WTC11 (cell line): ENCODE results near the gene RBM26.
A peak's percentile ranks its signal among the peaks of the same experiment; 100 is the strongest.

Experiments used
- E2F1 ChIP-seq: sonication (generic); formaldehyde crosslinking; IDR thresholded peaks from 2 replicates; pipeline ENCODE4 v1.8.0; 2022; ENCODE audit warnings: mild to moderate bottlenecking, missing genetic modification reagents
- EMX1 ChIP-seq: fragments of 250-450 bp; sonication (Bioruptor Pico); IDR thresholded peaks from 2 replicates; pipeline ENCODE4 v1.8.0; 2021; ENCODE audit warnings: mild to moderate bottlenecking
- ESRRA ChIP-seq: sonication (generic); formaldehyde crosslinking; IDR thresholded peaks from 2 replicates; pipeline ENCODE4 v1.8.1; 2022; ENCODE audit warnings: mild to moderate bottlenecking, missing genetic modification reagents, borderline replicate concordance
- MAX ChIP-seq: sonication (generic); formaldehyde crosslinking; IDR thresholded peaks from 2 replicates; pipeline ENCODE4 v1.8.0; 2022; ENCODE audit warnings: mild to moderate bottlenecking, missing genetic modification reagents
- NFE2L1 ChIP-seq: sonication (generic); formaldehyde crosslinking; IDR thresholded peaks from 2 replicates; pipeline ENCODE4 v1.8.1; 2023; ENCODE audit warnings: missing genetic modification reagents
- STAT6 ChIP-seq: sonication (generic); formaldehyde crosslinking; conservative IDR thresholded peaks from 2 replicates; pipeline ENCODE4 v1.8.1; 2023; ENCODE audit warnings: mild to moderate bottlenecking, low read depth, missing genetic modification reagents, moderate library complexity
- ZBTB21 ChIP-seq: sonication (generic); formaldehyde crosslinking; IDR thresholded peaks from 2 replicates; pipeline ENCODE4 v1.8.1; 2023; ENCODE audit warnings: mild to moderate bottlenecking, missing genetic modification reagents, borderline replicate concordance
- ZNF121 ChIP-seq: sonication (generic); formaldehyde crosslinking; IDR thresholded peaks from 2 replicates; pipeline ENCODE4 v1.8.0; 2023; ENCODE audit warnings: missing genetic modification reagents
- TF ChIP-seq, protein P1 (sequence below): fragments of 200-600 bp; IDR thresholded peaks from 2 replicates; pipeline ENCODE4 v1.8.0; 2022; ENCODE audit warnings: antibody characterized with exemption
- TF ChIP-seq, protein P2 (sequence below): sonication (generic); formaldehyde crosslinking; IDR thresholded peaks from 2 replicates; pipeline ENCODE4 v1.8.1; 2023; ENCODE audit warnings: mild to moderate bottlenecking, moderate library complexity, missing genetic modification reagents
- TF ChIP-seq, protein P3 (sequence below): sonication (generic); formaldehyde crosslinking; IDR thresholded peaks from 2 replicates; pipeline ENCODE4 v1.8.0; 2023; ENCODE audit warnings: missing genetic modification reagents
- TF ChIP-seq, protein P4 (sequence below): sonication (generic); formaldehyde crosslinking; IDR thresholded peaks from 2 replicates; pipeline ENCODE4 v1.8.1; 2022; ENCODE audit warnings: missing genetic modification reagents, borderline replicate concordance

DNA sequence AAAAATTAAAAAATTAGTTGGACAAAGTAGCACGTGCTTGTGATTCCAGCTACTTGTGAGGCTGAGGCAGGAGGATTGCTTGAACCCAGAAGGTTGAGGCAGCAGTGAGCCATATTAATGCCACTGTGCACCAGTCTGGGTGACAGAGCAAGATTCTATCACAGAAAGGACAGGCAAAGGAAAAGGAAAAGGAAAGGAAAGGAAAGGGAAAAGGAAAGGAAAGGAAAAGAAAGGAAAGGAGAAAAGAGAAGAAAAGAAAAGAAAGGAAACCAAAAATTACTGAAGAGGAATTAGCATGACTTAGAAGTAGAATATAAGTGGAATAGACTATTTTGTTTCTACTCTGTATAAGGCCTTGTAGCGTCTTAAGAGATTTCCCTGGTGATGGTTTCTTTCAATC lies 122.3 kb downstream of the RBM26 start:
- TF ChIP-seq ESRRA (CRISPR knock-in tag) = no peak
- TF ChIP-seq NFE2L1 = no peak
- no peak for TF ChIP-seq EMX1 (CRISPR knock-in tag)
- TF ChIP-seq, protein P1, sequence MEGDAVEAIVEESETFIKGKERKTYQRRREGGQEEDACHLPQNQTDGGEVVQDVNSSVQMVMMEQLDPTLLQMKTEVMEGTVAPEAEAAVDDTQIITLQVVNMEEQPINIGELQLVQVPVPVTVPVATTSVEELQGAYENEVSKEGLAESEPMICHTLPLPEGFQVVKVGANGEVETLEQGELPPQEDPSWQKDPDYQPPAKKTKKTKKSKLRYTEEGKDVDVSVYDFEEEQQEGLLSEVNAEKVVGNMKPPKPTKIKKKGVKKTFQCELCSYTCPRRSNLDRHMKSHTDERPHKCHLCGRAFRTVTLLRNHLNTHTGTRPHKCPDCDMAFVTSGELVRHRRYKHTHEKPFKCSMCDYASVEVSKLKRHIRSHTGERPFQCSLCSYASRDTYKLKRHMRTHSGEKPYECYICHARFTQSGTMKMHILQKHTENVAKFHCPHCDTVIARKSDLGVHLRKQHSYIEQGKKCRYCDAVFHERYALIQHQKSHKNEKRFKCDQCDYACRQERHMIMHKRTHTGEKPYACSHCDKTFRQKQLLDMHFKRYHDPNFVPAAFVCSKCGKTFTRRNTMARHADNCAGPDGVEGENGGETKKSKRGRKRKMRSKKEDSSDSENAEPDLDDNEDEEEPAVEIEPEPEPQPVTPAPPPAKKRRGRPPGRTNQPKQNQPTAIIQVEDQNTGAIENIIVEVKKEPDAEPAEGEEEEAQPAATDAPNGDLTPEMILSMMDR = no peak
- TF ChIP-seq, protein P2, sequence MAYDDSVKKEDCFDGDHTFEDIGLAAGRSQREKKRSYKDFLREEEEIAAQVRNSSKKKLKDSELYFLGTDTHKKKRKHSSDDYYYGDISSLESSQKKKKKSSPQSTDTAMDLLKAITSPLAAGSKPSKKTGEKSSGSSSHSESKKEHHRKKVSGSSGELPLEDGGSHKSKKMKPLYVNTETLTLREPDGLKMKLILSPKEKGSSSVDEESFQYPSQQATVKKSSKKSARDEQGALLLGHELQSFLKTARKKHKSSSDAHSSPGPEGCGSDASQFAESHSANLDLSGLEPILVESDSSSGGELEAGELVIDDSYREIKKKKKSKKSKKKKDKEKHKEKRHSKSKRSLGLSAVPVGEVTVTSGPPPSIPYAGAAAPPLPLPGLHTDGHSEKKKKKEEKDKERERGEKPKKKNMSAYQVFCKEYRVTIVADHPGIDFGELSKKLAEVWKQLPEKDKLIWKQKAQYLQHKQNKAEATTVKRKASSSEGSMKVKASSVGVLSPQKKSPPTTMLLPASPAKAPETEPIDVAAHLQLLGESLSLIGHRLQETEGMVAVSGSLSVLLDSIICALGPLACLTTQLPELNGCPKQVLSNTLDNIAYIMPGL (CRISPR knock-in tag) = no peak
- TF ChIP-seq STAT6 = no peak
- TF ChIP-seq, protein P3, sequence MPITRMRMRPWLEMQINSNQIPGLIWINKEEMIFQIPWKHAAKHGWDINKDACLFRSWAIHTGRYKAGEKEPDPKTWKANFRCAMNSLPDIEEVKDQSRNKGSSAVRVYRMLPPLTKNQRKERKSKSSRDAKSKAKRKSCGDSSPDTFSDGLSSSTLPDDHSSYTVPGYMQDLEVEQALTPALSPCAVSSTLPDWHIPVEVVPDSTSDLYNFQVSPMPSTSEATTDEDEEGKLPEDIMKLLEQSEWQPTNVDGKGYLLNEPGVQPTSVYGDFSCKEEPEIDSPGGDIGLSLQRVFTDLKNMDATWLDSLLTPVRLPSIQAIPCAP (CRISPR knock-in tag) = no peak
- TF ChIP-seq ZNF121 (CRISPR knock-in tag) = no peak
- no peak for TF ChIP-seq ZBTB21
- no peak for TF ChIP-seq MAX (CRISPR knock-in tag)
- TF ChIP-seq, protein P4, sequence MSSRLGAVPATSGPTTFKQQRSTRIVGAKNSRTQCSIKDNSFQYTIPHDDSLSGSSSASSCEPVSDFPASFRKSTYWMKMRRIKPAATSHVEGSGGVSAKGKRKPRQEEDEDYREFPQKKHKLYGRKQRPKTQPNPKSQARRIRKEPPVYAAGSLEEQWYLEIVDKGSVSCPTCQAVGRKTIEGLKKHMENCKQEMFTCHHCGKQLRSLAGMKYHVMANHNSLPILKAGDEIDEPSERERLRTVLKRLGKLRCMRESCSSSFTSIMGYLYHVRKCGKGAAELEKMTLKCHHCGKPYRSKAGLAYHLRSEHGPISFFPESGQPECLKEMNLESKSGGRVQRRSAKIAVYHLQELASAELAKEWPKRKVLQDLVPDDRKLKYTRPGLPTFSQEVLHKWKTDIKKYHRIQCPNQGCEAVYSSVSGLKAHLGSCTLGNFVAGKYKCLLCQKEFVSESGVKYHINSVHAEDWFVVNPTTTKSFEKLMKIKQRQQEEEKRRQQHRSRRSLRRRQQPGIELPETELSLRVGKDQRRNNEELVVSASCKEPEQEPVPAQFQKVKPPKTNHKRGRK (CRISPR knock-in tag) = peak; percentile 89
- no peak for TF ChIP-seq E2F1 (CRISPR knock-in tag)
